HEK293T (cell line): ENCODE data around the gene TRMU.

Experiments
- BHLHE40 ChIP-seq: fragments of 450-650 bp; IDR thresholded peaks from 2 replicates; pipeline ENCODE4 v1.6.1; 2016; ENCODE audit warnings: mild to moderate bottlenecking, moderate library complexity, borderline replicate concordance
- CTBP1 ChIP-seq: fragments of 450-650 bp; IDR thresholded peaks from 2 replicates; pipeline ENCODE4 v1.6.1; 2016; ENCODE audit warnings: borderline replicate concordance
- ELF4 ChIP-seq: fragments of 450-650 bp; IDR thresholded peaks from 2 replicates; pipeline ENCODE4 v1.6.1; 2017; ENCODE audit warnings: antibody characterized with exemption
- FOXK2 ChIP-seq: fragments of 450-650 bp; IDR thresholded peaks from 2 replicates; pipeline ENCODE4 v1.6.1; 2016; ENCODE audit warnings: mild to moderate bottlenecking
- FOXM1 ChIP-seq: fragments of 450-650 bp; IDR thresholded peaks from 2 replicates; pipeline ENCODE4 v1.6.1; 2017; ENCODE audit warnings: mild to moderate bottlenecking, borderline replicate concordance
- HDGF ChIP-seq: fragments of 450-650 bp; IDR thresholded peaks from 2 replicates; pipeline ENCODE4 v1.6.1; 2017; ENCODE audit warnings: antibody characterized with exemption, borderline replicate concordance
- L3MBTL2 ChIP-seq: fragments of 450-650 bp; conservative IDR thresholded peaks from 2 replicates; pipeline ENCODE4 v1.6.1; 2016; ENCODE audit warnings: mild to moderate bottlenecking
- LEF1 ChIP-seq: fragments of 450-650 bp; IDR thresholded peaks from 2 replicates; pipeline ENCODE4 v1.6.1; 2017; ENCODE audit warnings: mild to moderate bottlenecking, borderline replicate concordance
- PKNOX1 ChIP-seq: fragments of 450-650 bp; IDR thresholded peaks from 2 replicates; pipeline ENCODE4 v1.6.1; 2016
- SP1 ChIP-seq: fragments of 450-650 bp; IDR thresholded peaks from 2 replicates; pipeline ENCODE4 v1.6.1; 2017
- SUZ12 ChIP-seq: fragments of 450-650 bp; IDR thresholded peaks from 2 replicates; pipeline ENCODE4 v1.6.1; 2016; ENCODE audit warnings: mild to moderate bottlenecking
- ZNF384 ChIP-seq: fragments of 450-650 bp; IDR thresholded peaks from 2 replicates; pipeline ENCODE4 v1.6.1; 2016

DNA sequence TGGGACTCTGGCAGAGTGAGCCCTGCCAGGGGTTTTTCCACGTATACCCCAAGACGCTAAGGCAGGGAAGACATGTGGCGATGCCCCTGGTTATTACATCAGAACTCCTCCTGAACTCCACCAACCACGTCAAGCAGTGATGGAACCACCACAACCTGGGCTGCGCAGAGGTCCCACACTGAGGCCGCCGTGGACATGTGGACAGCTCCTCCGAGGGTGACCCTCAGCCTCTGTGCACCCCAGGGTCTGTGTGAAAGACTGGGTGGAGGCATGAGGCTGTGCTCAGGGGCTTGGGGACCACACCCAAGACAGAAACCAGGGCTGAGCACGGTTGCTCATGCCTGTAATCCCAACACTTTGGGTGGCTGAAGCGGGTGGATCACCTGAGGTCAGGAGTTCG is 52.2 kb downstream of the TRMU start:
- TF ChIP-seq CTBP1 (no peak), HDGF (no peak), SUZ12 (no peak), BHLHE40 (no peak), FOXM1 (no peak), ZNF384 (no peak), ELF4 (no peak), SP1 (no peak), FOXK2 (no peak), PKNOX1 (no peak), LEF1 (no peak), L3MBTL2 (no peak)
